DOHH2 (cell line): ENCODE data around the gene LIPF.

Experiments used
- H3F3A ChIP-seq: fragments of 200-600 bp; sonication (generic), shearing (Covaris generic); 2 replicates; pipeline ENCODE4 v1.6.0; 2016; ENCODE audit warnings: antibody characterized with exemption, mild to moderate bottlenecking; ENCODE audit not compliant: control insufficient read depth, insufficient read depth
- H3K27ac ChIP-seq: fragments of 200-600 bp; sonication (generic); 2 replicates; pipeline ENCODE4 v1.5.1; 2014; ENCODE audit warnings: low read depth, mild to moderate bottlenecking, low read length, moderate library complexity
- H3K27me3 ChIP-seq: fragments of 200-600 bp; sonication (generic); 2 replicates; pipeline ENCODE4 v1.6.1; 2014; ENCODE audit warnings: mild to moderate bottlenecking, low read length, mixed read lengths; ENCODE audit not compliant: control insufficient read depth
- H3K36me3 ChIP-seq: fragments of 200-600 bp; sonication (generic); 2 replicates; pipeline ENCODE4 v1.6.1; 2014; ENCODE audit warnings: mild to moderate bottlenecking, low read length, moderate library complexity, mixed read lengths; ENCODE audit not compliant: control insufficient read depth
- H3K4me1 ChIP-seq: fragments of 200-600 bp; sonication (generic); 2 replicates; pipeline ENCODE4 v1.6.1; 2014; ENCODE audit warnings: mild to moderate bottlenecking, low read length, mixed read lengths; ENCODE audit not compliant: control insufficient read depth
- H3K4me2 ChIP-seq: fragments of 200-600 bp; sonication (generic); 2 replicates; pipeline ENCODE4 v1.6.0; 2014; ENCODE audit warnings: mild to moderate bottlenecking, low read length, moderate library complexity
- H3K4me3 ChIP-seq: fragments of 200-600 bp; sonication (generic); 2 replicates; pipeline ENCODE4 v1.5.1; 2014; ENCODE audit warnings: mild to moderate bottlenecking, low read length, mixed read lengths
- H3K79me2 ChIP-seq: fragments of 200-600 bp; sonication (generic); 2 replicates; pipeline ENCODE4 v1.6.1; 2014; ENCODE audit warnings: mild to moderate bottlenecking, low read length, mixed read lengths; ENCODE audit not compliant: control insufficient read depth
- H3K9me2 ChIP-seq: fragments of 200-600 bp; sonication (generic); replicated peaks from 2 replicates; pipeline ENCODE4 v1.6.1; 2014; ENCODE audit warnings: mild to moderate bottlenecking, low read length, mixed read lengths; ENCODE audit not compliant: control insufficient read depth
- H3K9me3 ChIP-seq: fragments of 200-600 bp; sonication (generic); 2 replicates; pipeline ENCODE4 v1.6.1; 2014; ENCODE audit warnings: antibody characterized with exemption, low read length, mixed read lengths; ENCODE audit not compliant: control insufficient read depth, insufficient read depth
- H4K20me1 ChIP-seq: fragments of 200-600 bp; sonication (generic); 2 replicates; pipeline ENCODE4 v1.6.0; 2014; ENCODE audit warnings: low read depth, mild to moderate bottlenecking, antibody characterized with exemption, low read length, moderate library complexity; ENCODE audit not compliant: control insufficient read depth, insufficient read depth
- EZH2phosphoT487 ChIP-seq: fragments of 200-600 bp; sonication (generic); IDR thresholded peaks from 2 replicates; pipeline ENCODE4 v1.6.1; 2017; ENCODE audit warnings: borderline replicate concordance, mild to moderate bottlenecking, antibody characterized with exemption, low read length, moderate library complexity, mixed read lengths
- TF ChIP-seq, protein P1 (sequence below): fragments of 200-600 bp; sonication (generic); IDR thresholded peaks from one replicate; pipeline ENCODE4 v1.5.1; 2014; ENCODE audit warnings: antibody characterized with exemption, mild to moderate bottlenecking, low read depth, low read length; ENCODE audit not compliant: poor library complexity, severe bottlenecking

Gene LIPF

DNA sequence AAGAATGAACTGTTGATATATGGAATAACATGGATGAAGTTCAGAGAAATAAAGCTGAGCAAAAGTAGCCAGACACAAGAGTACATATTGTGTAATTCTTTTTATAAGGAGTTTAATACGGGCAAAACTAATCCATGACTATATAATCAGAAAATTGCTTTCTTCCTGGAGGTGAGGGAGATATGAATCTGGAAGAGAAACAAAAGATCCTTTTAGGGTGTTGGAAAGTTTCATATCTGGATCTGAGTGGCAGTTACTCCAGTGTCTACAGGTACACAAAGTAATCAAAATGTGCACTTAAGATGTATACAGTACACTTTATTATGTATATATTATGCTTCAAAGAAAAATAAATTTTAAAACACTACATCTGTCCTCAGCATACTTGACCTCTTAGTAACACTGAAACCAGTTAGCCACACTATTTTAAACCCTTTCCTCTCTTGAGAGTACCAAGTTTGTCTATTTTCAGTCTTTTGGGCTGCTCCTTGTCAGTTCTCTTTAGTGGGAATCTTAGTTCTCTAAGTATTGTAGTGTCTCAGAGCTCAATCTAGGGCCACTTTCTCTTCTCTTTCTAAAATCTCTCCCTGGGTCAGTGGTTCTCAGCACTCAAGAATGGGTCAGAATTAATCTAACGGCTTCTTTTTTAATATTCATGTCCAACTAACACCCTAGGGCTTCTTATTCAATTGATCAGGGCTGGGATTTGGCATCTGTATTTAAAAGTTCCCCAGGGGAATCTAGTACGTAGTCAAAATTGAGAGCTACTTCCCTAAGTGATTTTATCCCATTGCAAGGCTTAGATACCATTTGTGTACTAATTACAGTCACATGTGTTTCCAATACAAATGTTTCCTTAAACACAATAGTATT, 4.3 kb upstream of the LIPF start:
- Histone ChIP-seq H3F3A (no peaks in the 10 kb centered on the region), H3K79me2 (no peaks in the 10 kb centered on the region), H3K27me3 (no peaks in the 10 kb centered on the region), H3K4me3 (no peak overlapping the region), H3K9me2 (no peaks in the 10 kb centered on the region), H3K9me3 (no peaks in the 10 kb centered on the region), H3K4me2 (no peak overlapping the region), H3K4me1 (no peaks in the 10 kb centered on the region), H3K27ac (no peak overlapping the region), H4K20me1 (no peaks in the 10 kb centered on the region), H3K36me3 (no peaks in the 10 kb centered on the region)
- no peak for TF ChIP-seq EZH2phosphoT487
- TF ChIP-seq, protein P1, sequence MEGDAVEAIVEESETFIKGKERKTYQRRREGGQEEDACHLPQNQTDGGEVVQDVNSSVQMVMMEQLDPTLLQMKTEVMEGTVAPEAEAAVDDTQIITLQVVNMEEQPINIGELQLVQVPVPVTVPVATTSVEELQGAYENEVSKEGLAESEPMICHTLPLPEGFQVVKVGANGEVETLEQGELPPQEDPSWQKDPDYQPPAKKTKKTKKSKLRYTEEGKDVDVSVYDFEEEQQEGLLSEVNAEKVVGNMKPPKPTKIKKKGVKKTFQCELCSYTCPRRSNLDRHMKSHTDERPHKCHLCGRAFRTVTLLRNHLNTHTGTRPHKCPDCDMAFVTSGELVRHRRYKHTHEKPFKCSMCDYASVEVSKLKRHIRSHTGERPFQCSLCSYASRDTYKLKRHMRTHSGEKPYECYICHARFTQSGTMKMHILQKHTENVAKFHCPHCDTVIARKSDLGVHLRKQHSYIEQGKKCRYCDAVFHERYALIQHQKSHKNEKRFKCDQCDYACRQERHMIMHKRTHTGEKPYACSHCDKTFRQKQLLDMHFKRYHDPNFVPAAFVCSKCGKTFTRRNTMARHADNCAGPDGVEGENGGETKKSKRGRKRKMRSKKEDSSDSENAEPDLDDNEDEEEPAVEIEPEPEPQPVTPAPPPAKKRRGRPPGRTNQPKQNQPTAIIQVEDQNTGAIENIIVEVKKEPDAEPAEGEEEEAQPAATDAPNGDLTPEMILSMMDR: no peak

GRCh38 chr10:88660598-88660884, 3.7 kb upstream of the LIPF start:
- Histone ChIP-seq H3K9me3 (no peaks in the 10 kb centered on the region), H3K4me1 (no peaks in the 10 kb centered on the region), H3K27me3 (no peaks in the 10 kb centered on the region), H4K20me1 (no peaks in the 10 kb centered on the region), H3K27ac (no peak overlapping the region), H3K79me2 (no peaks in the 10 kb centered on the region), H3F3A (no peaks in the 10 kb centered on the region), H3K9me2 (no peaks in the 10 kb centered on the region), H3K4me2 (no peak overlapping the region), H3K4me3 (no peak overlapping the region), H3K36me3 (no peaks in the 10 kb centered on the region)
- TF ChIP-seq, protein P1: no peak
- TF ChIP-seq EZH2phosphoT487: no peak

GRCh38 chr10:88661018-88661417, 3.2 kb upstream of the LIPF start:
- Histone ChIP-seq H3K4me2 (no peak overlapping the region), H3F3A (no peaks in the 10 kb centered on the region), H3K9me2 (no peaks in the 10 kb centered on the region), H3K79me2 (no peaks in the 10 kb centered on the region), H3K27ac (no peak overlapping the region), H3K9me3 (no peaks in the 10 kb centered on the region), H3K36me3 (no peaks in the 10 kb centered on the region), H3K27me3 (no peaks in the 10 kb centered on the region), H3K4me1 (no peaks in the 10 kb centered on the region), H4K20me1 (no peaks in the 10 kb centered on the region), H3K4me3 (no peak overlapping the region)
- no peak for TF ChIP-seq EZH2phosphoT487
- TF ChIP-seq, protein P1: no peak
